Neural cell (in vitro differentiated cells): ENCODE results near the gene SUCO. TPM values are rescaled to one million over a fixed set of nuclear protein-coding genes. Genes with fewer than 3 reads are reported as not detected.

ENCODE experiments used
- H2AFZ ChIP-seq: fragments of 200-600, 300-800 bp; sonication (generic), shearing (Covaris generic); 2 replicates; pipeline ENCODE4 v1.6.0; 2014; ENCODE audit warnings: low read depth, mild to moderate bottlenecking, antibody characterized with exemption, low read length, moderate library complexity
- H3F3A ChIP-seq: fragments of 200-600 bp; shearing (Covaris generic); 2 replicates; pipeline ENCODE4 v1.6.1; 2016; ENCODE audit warnings: mild to moderate bottlenecking, moderate library complexity, mixed read lengths, antibody characterized with exemption, low read length; ENCODE audit not compliant: insufficient read depth, poor library complexity, severe bottlenecking
- H3K27ac ChIP-seq: fragments of 200-600, 300-800 bp; sonication (generic), shearing (Covaris generic); 2 replicates; pipeline ENCODE4 v1.5.1; 2014; ENCODE audit warnings: mild to moderate bottlenecking, low read length, moderate library complexity
- H3K27me3 ChIP-seq: fragments of 300-800, 200-600 bp; sonication (generic), shearing (Covaris generic); 2 replicates; pipeline ENCODE4 v1.6.0; 2014; ENCODE audit warnings: mild to moderate bottlenecking, low read depth, low read length, moderate library complexity; ENCODE audit not compliant: insufficient read depth
- H3K36me3 ChIP-seq: fragments of 300-800, 200-600 bp; sonication (generic), shearing (Covaris generic); 2 replicates; pipeline ENCODE4 v1.5.1; 2014; ENCODE audit warnings: mild to moderate bottlenecking, antibody characterized with exemption, low read length, moderate library complexity; ENCODE audit not compliant: insufficient read depth
- H3K4me2 ChIP-seq: fragments of 300-800, 200-600 bp; sonication (generic), shearing (Covaris generic); 2 replicates; pipeline ENCODE4 v1.6.0; 2014; ENCODE audit warnings: mild to moderate bottlenecking, low read length
- H3K4me3 ChIP-seq: fragments of 300-800, 200-600 bp; sonication (generic), shearing (Covaris generic); 2 replicates; pipeline ENCODE4 v1.5.1; 2014; ENCODE audit warnings: mild to moderate bottlenecking, low read length, moderate library complexity
- H3K79me2 ChIP-seq: fragments of 200-600 bp; shearing (Covaris generic); replicated peaks from 2 replicates; pipeline ENCODE4 v1.6.0; 2014; ENCODE audit warnings: mild to moderate bottlenecking, low read length, moderate library complexity; ENCODE audit not compliant: insufficient read depth
- H3K9ac ChIP-seq: fragments of 300-800, 200-600 bp; sonication (generic), shearing (Covaris generic); 2 replicates; pipeline ENCODE4 v1.6.1; 2016; ENCODE audit warnings: mild to moderate bottlenecking, low read length, mixed read lengths
- H3K9me2 ChIP-seq: fragments of 200-600 bp; shearing (Covaris generic); 2 replicates; pipeline ENCODE4 v1.6.1; 2016; ENCODE audit warnings: mild to moderate bottlenecking, low read length, mixed read lengths; ENCODE audit not compliant: insufficient read depth
- H3K9me3 ChIP-seq: fragments of 200-600, 300-800 bp; sonication (generic), shearing (Covaris generic); 2 replicates; pipeline ENCODE4 v1.6.1; 2016; ENCODE audit warnings: mild to moderate bottlenecking, mixed run types, low read length, moderate library complexity, mixed read lengths
- H4K20me1 ChIP-seq: fragments of 200-600 bp; shearing (Covaris generic); 2 replicates; pipeline ENCODE4 v1.6.1; 2016; ENCODE audit warnings: mild to moderate bottlenecking, mixed run types; ENCODE audit not compliant: insufficient read depth
- CTCF ChIP-seq: fragments of 450-650 bp; IDR thresholded peaks from 2 replicates; pipeline ENCODE4 v1.5.1; 2014; ENCODE audit warnings: antibody characterized with exemption, mild to moderate bottlenecking, moderate library complexity; ENCODE audit not compliant: poor library complexity, severe bottlenecking
- EP300 ChIP-seq: fragments of 450-650 bp; conservative IDR thresholded peaks from 2 replicates; pipeline ENCODE4 v1.6.1; 2014; ENCODE audit warnings: antibody characterized with exemption, mild to moderate bottlenecking, moderate library complexity; ENCODE audit not compliant: poor library complexity, severe bottlenecking
- EZH2 ChIP-seq: fragments of 200-600, 300-800 bp; shearing (Covaris generic), sonication (generic); IDR thresholded peaks from 2 replicates; pipeline ENCODE4 v1.6.1; 2014; ENCODE audit warnings: antibody characterized with exemption, low read length, borderline replicate concordance, mild to moderate bottlenecking; ENCODE audit not compliant: insufficient read depth, poor library complexity, severe bottlenecking
- MXI1 ChIP-seq: fragments of 450-650 bp; conservative IDR thresholded peaks from 2 replicates; pipeline ENCODE4 v1.6.1; 2014; ENCODE audit warnings: antibody characterized with exemption, mild to moderate bottlenecking; ENCODE audit not compliant: poor library complexity, severe bottlenecking
- POLR2AphosphoS5 ChIP-seq: IDR thresholded peaks from 2 replicates; pipeline ENCODE4 v1.6.1; 2012
- RAD21 ChIP-seq: fragments of 450-650 bp; conservative IDR thresholded peaks from 2 replicates; pipeline ENCODE4 v1.6.1; 2014; ENCODE audit warnings: antibody characterized with exemption, mild to moderate bottlenecking, moderate library complexity
- REST ChIP-seq: IDR thresholded peaks from 2 replicates; pipeline ENCODE4 v1.6.1; 2012; ENCODE audit warnings: borderline replicate concordance
- TAF1 ChIP-seq: IDR thresholded peaks from 2 replicates; pipeline ENCODE4 v1.6.1; 2012; ENCODE audit warnings: low read depth
- polyA plus RNA-seq: library from polyadenylated mRNA; depleted of rRNA; stranded (reverse); fragments of >200 nt; gene quantifications from 2 replicates; pipeline ENCODE4 v1.2.3, GENCODE V29; 2014

SUCO gene
- polyA plus RNA-seq, 1 donor from 2014 or later, result 43.4 TPM

- no peak overlapping the region for H3K27ac ChIP-seq
- H3F3A ChIP-seq, result no peaks in the 10 kb centered on the region
- H3K4me2 ChIP-seq, result no peak overlapping the region
- no peaks in the 10 kb centered on the region for H3K9me3 ChIP-seq
- no peak overlapping the region for H3K9ac ChIP-seq
- no peaks in the 10 kb centered on the region for H3K36me3 ChIP-seq
- no peak overlapping the region for H2AFZ ChIP-seq
- no peaks in the 10 kb centered on the region for H4K20me1 ChIP-seq
- no peaks in the 10 kb centered on the region for H3K79me2 ChIP-seq
- H3K4me3 ChIP-seq, result no peak overlapping the region
- no peaks in the 10 kb centered on the region for H3K27me3 ChIP-seq
- H3K9me2 ChIP-seq, result no peaks in the 10 kb centered on the region
- TF ChIP-seq REST (no peak), CTCF (no peak), RAD21 (no peak), EZH2 (no peak), EP300 (no peak), POLR2AphosphoS5 (no peak)
Measured at GRCh38 chr1:172483448-172483847, 49.5 kb upstream of the SUCO start.

GRCh38 chr1:172484252-172484651 lies 48.7 kb upstream of the SUCO start:
- Histone ChIP-seq H3K27me3 (no peaks in the 10 kb centered on the region), H4K20me1 (no peaks in the 10 kb centered on the region), H3K4me3 (no peak overlapping the region), H3K4me2 (no peak overlapping the region), H3K27ac (no peak overlapping the region), H3F3A (no peaks in the 10 kb centered on the region), H3K79me2 (no peaks in the 10 kb centered on the region), H3K9me2 (no peaks in the 10 kb centered on the region), H3K36me3 (no peaks in the 10 kb centered on the region), H3K9ac (no peak overlapping the region), H3K9me3 (no peaks in the 10 kb centered on the region), H2AFZ (no peak overlapping the region)
- TF ChIP-seq TAF1, result no peak
- TF ChIP-seq MXI1, result no peak

- Histone ChIP-seq H3K9me3 (no peaks in the 10 kb centered on the region), H3K4me2 (no peak overlapping the region), H3K27ac (no peak overlapping the region), H3K27me3 (no peaks in the 10 kb centered on the region), H3K4me3 (no peak overlapping the region), H2AFZ (no peak overlapping the region), H3K9me2 (no peaks in the 10 kb centered on the region), H4K20me1 (no peaks in the 10 kb centered on the region), H3F3A (no peaks in the 10 kb centered on the region), H3K79me2 (no peaks in the 10 kb centered on the region), H3K36me3 (no peaks in the 10 kb centered on the region), H3K9ac (no peak overlapping the region)
- no peak for TF ChIP-seq MXI1
- no peak for TF ChIP-seq CTCF
- no peak for TF ChIP-seq TAF1
- TF ChIP-seq EP300, result no peak
- TF ChIP-seq EZH2, result no peak
- TF ChIP-seq RAD21, result no peak
- no peak for TF ChIP-seq REST
Measured at GRCh38 chr1:172485626-172486025, 47.3 kb upstream of the SUCO start.
